GM20000 (cell line): ENCODE measurements around the gene GRID2IP.

ENCODE experiments used
- DNase-seq: peaks from one replicate; pipeline ENCODE4 v3.0.0; 2012; ENCODE audit warnings: low spot score
- TF ChIP-seq, protein P1 (sequence below): IDR thresholded peaks from 2 replicates; pipeline ENCODE4 v1.5.1; 2012; ENCODE audit warnings: mild to moderate bottlenecking, control low read depth; ENCODE audit errors: extremely low read depth, missing control alignments

The GRID2IP gene

DNA sequence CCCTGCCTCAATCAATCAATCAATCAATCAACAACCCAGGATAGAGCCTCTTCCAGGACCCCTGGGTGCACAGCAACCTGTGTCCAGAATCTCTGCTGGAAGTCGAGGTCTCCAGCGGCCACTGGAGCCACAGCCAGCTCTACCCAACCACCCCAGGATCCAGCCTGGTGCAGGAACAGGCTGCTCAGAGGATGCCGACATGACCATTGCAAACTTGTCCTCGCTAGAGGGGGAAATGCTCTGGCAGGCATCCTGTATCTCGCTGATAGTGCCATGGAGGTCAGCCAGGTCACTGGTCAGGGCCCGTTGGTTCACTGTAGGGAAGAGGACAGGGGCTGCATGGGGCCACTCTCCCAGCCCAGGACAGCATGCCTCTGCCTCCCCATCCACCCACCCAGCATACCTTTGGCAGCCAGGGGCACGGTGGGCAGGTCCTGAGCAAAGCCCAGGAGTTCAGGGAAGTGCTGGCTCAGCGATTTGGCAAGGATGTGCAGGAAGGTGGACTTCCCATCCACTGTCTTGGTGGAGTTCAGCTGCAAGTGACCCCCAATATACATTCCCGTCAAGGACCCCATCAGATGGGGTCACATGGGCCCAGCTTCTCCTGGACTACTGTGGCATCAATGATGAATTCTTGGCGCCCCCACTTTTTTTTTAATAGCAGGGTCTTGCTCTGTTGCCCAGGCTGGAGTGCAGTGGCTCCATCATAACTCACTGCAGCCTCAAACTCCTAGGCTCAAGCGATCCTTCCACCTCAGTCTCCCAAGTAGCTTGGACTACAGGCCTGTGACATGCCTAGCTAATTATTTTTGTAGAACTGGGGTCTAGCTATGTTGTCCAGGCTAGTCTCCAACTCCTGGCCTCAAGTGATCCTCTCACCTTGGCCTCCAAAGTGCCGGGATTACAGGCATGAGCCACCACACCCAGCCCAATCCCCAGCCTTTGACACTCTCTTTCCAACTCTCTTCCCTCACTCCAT lies 49.4 kb downstream of the GRID2IP start:
- no peak for DNase-seq
- TF ChIP-seq, protein P1, sequence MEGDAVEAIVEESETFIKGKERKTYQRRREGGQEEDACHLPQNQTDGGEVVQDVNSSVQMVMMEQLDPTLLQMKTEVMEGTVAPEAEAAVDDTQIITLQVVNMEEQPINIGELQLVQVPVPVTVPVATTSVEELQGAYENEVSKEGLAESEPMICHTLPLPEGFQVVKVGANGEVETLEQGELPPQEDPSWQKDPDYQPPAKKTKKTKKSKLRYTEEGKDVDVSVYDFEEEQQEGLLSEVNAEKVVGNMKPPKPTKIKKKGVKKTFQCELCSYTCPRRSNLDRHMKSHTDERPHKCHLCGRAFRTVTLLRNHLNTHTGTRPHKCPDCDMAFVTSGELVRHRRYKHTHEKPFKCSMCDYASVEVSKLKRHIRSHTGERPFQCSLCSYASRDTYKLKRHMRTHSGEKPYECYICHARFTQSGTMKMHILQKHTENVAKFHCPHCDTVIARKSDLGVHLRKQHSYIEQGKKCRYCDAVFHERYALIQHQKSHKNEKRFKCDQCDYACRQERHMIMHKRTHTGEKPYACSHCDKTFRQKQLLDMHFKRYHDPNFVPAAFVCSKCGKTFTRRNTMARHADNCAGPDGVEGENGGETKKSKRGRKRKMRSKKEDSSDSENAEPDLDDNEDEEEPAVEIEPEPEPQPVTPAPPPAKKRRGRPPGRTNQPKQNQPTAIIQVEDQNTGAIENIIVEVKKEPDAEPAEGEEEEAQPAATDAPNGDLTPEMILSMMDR: no peak

DNA sequence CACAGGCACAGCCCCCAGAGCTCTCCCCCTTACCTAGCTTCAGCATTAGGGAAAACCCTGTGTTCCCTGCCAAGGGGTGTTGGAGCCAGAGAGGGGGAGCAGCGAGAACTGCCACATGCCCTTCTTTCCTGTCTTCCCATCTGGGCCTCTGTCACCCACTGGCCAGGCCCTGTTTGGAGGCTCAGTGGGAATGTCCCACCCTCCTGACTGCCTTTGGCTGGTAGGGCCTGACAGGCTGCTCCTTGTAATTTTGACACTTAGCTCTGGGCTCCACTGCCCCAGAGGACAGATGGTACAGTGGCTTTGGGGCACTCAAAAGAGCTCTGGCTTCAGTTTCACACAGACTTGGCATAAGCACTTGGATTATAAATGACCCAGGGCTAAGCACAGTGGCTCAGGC lies 50.6 kb downstream of the GRID2IP start:
- TF ChIP-seq, protein P1: no peak
- DNase-seq: no peak

DNA sequence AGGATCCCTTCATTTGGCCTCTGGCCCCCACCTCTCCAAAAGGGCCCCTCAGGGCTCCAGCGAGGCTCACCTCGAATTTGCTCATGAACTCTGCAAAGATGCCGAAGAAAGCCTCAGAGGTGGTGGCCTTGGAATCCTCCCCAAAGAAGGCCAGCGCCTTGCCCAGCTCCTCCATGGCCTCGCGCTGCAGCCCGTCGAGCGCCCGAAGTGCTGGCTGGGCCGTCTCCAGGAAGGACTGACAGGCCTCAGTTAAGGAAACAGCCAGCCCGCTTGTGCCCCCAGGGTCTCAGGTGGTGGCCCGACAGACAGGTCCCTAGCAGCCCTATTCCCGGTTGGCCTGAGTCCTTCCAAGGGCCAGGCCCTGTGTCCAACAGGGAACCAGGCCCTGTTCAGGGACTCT lies 53.3 kb downstream of the GRID2IP start:
- TF ChIP-seq, protein P1: no peak
- DNase-seq: no peak

DNA sequence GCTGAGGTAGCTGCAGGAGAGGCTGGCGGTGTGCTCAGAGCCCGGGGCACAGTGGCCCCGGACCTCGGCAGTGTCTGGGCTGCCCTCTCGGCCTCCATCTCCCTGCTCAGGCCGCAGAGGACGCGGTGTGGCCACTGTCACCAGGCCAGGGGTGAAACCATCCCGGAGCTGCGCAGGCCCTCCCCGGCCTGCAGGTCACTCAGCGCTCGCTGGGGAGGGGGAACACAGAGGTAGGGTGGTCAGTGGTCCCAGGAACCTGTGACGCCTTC lies 53.7 kb downstream of the GRID2IP start:
- TF ChIP-seq, protein P1: no peak
- no peak for DNase-seq

DNA sequence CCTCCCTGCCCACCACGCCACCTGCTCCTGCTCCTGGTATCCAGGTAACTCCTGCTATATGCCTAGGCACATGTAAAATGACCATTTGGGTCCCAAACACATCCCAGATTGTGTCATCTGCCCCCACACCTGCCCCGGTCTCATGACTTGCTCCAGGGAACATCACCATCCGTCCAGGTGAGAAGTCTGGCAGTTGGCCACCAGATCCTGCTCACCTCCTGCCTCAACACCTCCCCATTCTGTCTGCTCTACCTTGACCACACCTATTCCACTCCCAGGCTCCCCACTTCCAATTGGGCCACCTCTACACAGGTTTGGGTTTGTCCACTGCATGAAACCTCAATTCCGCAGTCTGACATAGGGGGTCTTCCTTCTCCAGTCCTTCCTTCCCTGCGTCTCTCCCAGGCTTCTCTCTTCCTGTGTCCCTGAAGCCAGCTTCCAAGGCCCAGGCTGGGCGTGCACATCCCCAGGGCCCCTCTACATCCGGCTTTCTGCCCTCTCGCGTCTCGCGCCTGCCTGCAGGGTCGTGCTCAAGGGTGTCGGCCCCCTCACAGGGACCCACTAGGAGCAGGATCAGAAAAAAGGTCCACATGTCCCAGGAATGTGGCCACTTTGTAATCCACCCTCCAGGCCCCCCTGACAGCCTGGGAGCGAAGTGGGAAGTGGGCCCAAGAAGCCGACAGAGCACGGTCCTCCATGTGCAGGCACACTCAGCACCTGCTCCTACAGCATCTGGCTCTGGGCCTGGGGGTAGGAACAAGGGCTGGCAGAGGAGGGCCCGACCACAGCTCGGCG lies 54.2 kb downstream of the GRID2IP start:
- DNase-seq: no peak
- TF ChIP-seq, protein P1: no peak

DNA sequence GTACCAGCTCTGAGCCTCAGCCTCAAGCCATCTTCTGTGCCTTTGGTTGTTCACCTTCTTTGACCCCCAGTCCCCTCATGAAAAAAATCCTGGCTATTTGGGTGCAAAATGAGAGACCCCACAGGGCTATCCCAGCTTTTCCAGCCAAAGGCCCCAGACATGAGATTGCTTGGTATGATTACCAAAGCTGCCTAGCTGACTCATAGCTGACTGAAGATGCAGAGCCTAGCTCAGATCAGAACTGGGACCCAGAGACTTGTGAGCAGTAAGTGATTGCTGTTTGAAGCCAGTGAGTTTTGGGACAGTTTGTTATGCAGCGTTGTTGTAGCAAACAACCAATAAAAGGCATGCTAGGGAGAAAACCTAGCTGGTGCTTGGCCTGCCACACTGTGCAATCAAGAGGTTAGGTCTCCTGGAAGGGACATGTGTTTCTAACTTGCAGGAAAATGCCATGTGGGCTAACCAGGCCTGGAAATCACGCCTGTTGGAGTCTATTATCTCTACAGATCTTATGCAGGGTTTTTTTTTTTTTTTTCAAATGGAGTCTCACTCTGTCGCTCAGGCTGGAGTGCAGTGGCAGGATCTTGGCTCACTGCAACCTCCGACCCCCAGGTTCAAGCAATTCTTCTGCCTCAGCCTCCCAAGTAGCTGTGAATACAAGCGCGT lies 55.5 kb downstream of the GRID2IP start:
- no peak for DNase-seq
- TF ChIP-seq, protein P1: no peak
